HG03521 (cell line): ENCODE results near the gene CPM.

ENCODE experiments used
- ATAC-seq: cut with Tn5 transposase; IDR thresholded peaks from one replicate; pipeline ENCODE4 v1.9.1; 2021; ENCODE audit warnings: mild to moderate bottlenecking, moderate library complexity; ENCODE audit not compliant: unreplicated experiment

The CPM gene

DNA sequence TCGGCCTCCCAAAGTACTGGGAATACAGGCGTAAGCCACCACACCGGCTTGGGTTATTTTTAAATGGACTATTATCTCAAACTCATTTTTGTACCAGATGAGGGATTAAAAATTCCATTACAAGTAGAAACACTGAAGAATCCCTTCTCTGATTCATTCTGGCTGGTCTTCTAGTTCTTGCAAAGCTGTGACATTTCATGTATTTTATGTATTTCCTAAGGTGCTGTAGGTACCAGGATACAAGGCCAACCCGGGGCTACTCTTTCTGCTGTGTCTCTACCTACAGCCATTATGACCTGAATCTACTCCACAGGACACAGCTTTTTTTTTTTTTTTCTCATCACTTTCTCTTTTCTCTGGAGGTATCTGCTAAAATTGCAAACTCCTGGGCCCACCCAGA is 24.9 kb downstream of the CPM start:
- ATAC-seq, result no peak

DNA sequence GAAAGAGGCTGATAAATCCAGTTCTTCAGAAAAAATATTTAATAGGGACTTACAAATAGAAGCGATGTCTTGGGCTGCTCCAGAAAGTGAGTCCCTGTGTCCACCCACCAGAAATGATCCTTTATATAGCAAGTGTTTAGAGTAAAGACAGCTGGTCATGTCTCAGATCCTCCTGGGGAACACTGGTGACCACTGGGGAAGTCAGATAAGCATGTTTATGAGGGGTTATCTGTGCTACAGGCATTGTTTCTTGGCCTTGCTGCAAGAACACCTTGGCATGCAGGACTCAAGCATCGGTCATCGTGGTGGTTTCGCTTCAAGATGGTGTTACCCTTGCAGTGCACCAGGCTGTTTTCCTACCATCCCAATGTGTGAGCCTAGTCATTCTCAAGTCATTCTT is 27.2 kb downstream of the CPM start:
- ATAC-seq, result no peak

DNA sequence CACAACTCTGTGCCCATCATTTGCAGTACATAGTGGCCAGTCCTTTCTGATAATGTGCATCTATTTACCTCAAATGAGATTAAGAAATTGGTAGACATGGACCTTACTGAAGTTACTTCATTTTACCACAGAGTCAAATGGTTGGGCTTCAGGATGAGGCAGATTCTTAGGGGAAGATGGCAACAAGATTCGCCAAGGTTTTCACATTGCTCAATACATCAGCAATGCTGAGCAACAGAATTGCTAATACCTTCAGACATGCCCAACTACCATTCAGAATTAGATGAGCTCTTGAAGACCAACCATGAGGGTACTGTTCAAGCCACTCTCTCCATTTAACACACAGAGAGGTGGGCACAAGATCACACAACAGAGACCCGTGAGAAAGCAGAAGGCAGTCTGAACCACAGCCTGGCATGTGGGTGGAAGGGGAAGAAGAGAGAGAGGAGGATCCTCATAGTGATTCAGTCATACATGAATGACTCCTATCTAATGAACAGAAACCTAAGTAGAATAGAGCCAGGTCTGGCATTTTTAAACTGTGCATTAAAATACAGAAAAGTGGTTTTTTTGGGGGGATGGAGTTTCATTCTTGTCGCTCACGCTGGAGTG is 28.5 kb downstream of the CPM start:
- ATAC-seq, result no peak

DNA sequence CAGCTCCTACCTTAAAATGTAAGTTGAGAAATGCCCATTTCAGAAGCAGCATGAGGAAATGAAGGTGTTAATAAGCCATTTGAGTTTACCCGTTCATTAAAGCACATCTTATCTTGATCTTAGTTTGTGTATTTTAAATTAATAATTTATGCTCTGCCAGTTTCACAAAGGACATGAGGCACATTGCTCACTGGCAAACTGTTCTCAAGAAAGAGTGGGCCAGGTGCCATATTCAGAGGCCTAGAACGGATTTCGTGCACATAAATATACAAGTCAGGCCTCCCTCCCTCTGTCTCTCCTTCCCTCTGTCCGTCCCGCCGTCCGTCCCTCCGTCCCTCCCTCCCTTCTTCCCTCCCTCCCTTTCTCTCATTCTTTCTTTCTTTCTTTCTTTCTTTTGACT is 29.5 kb downstream of the CPM start:
- no peak for ATAC-seq

DNA sequence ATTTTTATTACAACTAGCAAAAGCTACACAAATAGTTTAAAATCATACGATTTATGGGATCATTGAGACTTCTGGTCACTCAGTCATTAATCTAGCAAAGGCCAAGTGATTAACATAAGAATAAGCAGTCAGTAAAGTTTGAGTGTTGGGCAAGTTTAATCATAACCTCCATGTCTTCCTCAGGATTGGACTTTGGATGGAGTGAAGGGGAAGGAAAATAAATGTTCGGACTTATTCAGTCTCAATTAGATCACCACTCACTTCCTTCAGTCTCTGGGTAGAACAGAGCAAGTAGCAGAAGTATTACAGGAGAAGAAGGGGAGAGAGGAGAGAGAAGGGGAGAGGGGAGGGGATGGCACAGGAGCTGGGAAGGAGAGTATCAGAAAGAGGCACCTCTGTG is 31.4 kb downstream of the CPM start:
- no peak for ATAC-seq

DNA sequence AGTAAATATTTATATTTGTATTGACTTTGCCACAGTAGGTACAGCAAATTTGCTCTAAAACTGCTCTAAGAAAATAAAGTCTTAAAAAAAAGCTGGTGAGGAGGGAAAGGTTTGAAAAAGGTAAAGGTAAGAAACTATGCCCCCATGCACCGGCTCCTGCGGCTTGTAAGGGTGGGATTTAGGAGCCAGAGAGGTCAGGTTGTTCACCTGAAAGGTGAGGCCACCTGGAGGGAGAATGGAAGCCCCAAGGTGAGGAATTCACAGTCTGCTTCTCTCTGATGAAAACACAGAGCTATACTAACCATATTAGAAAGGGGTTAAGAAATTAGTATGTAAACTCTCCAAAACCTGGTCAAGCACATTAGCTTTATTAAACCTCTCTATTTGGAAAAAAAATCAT is 31.8 kb downstream of the CPM start:
- ATAC-seq, result no peak

DNA sequence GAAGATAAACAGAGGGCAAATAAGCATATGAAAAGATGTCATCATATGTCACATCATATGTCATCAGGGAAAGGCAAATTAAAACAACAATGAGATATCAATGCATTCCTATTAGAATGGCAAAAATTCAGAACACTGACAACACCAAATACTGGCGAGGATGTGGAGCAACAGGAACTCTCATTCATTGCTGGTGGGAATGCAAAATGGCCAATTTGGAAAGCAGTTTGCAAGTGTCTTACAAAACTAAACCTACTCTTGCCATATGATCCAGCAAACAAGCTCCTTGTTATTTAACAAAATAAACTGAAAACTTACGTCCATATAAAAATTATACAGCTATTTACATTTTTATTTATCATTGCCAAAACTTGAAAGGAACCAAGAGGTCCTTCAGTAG is 32.7 kb downstream of the CPM start:
- no peak for ATAC-seq

DNA sequence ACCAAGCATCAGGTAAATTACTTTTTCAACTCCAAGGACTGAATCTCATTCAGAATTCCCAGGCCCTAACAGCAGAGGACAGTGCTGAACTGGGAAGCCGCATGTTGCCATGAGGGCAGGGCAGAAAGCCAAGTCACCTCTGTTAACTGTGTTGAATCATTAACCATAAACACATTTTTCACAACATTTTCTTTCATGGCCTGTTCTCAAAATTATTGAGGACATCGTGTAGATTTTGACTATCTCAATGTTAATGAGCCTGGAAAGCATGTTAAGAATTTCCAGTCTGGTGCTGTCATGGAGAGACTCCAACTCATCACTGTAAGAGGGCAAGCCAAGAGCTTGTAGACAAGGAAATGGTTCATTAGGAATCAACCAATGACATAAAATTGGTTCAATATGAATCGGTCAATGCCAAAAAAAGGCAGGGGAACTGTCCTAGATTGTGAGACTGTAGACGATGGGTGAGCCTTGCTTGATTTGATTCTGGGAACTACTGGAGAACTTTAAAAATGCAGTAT is 33.7 kb downstream of the CPM start:
- ATAC-seq, result no peak

DNA sequence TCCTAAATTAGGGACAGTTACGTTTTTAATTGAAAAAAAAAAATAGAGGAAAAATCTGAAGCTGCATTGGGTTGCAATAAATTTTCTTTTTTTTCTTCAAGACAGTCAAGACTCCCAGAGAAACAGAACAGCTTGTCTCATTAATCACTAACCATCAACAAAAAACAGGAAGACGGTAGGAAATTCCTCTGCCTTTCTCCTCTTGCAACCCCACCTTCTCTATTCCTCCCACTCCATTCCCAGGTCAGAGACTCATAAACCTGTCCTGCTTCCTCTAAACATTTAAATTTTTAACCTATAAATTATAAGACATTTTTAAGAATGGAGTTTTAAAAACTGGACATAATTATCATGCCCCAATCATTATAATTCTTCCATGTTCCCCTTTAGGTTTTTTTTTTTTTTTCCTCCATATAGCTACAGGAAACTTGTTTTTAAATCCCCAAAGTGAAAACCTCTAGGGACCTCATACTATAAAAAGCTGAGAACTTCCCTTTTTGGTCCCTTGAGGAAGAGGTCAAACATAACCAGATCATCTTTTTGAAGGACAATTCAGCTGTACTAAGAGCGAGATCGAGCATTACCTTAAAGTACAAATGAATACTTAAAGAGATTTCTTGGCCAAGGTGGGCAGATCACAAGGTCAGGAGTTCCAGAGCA is 36.0 kb downstream of the CPM start:
- no peak for ATAC-seq

DNA sequence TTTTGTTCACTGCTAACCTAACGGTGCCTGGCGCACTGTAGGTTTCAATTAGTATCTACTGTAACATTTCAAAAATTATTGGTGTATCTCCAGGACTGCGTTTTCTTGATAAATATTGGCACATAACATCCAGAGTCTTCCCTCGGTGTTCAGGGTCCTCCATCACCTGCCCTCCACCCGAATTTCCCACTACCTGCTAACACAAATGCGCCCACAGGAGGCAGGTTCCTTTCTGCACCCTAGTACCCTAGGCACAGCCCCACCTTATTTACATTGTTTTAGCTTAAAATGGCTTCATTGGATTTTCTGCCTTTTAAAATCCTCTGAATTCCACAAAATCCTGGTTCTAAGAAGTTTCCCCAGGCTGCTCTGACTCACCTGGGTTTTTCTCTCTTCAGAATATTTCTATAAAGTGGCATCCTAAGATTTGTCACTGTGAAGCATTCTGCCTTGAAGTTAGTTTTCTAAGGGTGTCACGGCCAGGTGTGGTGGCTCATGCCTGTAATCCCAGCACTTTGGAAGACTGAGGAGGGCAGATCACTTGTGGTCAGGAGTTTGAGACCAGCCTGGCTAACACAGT is 38.6 kb downstream of the CPM start:
- no peak for ATAC-seq

DNA sequence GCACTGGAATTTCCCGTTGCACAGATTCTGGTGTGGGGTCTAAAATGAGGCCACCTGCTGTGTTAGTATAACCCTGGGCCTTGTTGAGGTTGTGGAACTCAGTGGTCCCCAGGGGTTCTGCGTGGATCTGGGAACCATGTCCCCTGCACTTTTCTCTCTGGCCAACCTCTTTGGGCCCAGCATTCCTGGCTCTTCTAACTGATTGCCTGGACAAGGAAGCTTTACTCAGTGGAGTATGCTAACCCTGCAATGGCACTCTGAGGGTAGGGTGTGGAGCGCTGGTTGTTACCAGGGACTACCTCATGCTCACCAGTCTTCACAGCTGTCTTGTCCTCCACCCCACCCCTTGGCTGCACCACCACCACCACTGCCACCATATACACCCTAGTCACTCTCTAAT is 39.2 kb downstream of the CPM start:
- no peak for ATAC-seq

DNA sequence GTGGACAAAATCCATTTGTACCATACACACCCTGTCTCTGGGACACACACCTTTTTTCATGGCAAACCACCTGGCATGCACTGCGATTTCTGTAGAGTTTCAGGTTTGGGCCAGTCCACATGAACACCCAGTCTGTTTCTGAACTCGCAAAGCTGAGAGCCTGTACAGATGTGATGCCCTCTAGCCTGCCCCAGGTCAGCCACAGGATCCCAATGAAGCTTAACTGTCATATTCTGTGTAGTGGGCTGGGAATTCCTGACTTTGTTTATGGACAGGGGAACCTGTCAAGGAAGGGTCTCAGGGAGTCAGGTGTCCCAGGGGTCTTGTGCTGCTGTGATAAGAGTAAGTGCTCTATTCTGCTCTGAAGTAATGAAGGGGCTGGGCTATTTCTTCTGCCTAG is 39.8 kb downstream of the CPM start:
- ATAC-seq, result no peak

DNA sequence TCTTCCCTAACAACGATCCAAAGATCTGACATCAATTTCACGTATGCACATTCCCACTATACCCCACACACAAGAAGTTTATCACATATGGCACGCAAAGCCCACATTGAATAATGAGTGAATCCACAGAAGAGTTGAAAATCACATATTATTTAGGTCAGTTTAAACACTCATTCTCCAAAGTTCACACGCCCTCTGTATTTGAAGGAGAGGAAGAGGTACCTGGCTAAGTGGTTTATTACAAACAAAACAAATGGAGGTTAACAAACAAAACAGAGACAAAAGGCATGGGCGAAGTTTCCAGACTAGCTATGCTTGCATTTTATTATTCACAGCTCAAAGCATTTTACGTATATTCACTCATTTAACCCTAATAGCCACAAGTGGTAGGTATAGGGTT is 41.8 kb downstream of the CPM start:
- no peak for ATAC-seq

DNA sequence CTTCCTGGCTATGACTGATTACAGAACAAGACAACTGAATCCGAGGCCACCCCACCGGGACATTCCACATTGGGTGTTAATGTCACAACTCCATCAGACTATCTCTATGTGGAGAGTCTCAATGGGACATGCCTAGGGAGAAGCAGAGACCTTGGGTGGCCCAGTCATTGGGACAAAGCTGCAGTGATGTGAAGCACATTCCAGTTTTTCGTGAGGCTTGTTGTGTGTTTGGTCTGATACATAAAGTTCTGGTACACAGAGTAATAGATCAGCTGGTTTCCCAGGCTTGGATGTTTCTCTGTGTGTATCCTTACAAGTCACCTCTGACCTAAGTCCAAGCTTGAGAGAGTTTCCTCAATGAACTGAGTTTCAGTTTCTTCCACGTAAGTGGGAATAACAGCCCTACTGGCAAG is 42.3 kb downstream of the CPM start:
- ATAC-seq, result no peak

DNA sequence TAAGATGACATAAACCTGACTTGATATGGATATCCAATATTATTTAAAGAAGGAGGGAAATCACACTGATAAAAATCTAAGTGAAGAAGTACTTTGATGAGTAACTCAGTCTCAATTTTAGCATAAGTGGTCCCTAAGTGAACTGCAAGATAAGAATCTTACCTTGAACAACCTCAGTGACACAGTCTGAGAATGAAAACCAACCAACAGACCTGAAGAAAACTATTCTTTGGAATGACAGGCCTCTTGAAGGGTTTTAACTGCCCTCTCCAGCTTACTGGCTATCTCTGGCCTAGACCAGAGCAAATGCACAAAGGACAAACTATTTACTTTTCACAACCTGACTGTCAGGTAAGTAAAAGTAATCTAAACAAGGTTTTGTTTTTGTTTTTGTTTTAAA is 44.7 kb downstream of the CPM start:
- no peak for ATAC-seq

DNA sequence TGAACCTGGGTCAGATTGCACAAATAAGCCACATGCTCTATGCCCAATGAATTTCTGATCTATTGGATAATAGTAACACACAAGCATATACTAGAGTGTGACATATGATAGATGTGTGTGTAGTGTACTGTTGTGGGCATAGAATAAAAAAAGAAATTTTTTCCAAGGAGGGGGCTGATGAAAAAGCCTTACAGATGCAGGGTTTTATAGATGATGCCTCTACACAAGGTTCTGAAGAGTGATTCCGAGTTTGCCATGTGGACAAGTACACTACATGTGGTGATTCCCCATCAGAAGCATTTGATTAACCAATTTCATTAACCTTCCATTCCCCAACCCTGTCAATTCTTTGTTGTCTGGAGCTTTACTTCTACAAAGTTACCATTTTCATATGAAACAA is 45.3 kb downstream of the CPM start:
- ATAC-seq, result no peak

DNA sequence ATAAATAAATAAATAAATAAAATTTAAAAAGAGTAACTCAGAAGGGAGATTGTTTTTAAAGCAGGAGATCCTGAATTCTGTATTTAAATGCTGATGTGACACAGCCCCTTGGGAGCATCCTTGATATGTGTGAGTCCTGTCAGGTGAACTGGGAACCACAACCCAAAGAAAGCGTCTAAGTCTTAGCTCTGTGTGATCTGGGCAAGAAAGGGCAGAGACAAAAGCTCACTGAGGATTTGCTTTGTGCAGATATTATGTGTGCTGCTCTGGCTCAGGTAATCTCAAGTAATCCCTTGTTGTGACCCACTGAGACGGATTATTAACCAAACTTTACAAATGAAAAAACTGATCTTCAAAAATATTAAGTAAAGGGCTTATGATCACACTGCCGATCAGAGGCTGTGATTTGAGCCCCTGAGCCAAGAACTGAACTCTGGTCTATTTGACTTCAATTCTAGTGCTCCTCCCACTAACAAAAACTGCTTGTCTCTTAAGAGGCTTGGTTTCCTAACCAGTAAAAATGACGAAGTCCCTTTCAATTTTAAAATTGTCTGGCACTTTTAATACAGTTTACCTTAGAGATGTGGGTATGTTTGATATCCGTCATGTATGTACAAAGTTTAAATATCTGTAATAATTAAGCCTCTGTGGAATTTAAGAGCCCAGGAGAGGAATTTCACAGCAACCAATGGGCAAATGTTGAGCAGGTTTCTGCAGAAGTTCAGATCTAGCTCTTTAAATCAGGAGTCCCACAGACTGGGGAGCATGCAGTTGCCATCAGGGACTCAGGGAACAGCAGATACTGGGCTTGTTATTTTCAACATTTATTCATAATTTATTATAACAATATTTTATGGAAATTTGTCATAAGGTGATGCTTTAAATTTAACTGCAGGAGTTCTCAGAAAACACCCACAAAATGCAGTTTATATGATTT is 46.1 kb downstream of the CPM start:
- no peak for ATAC-seq

DNA sequence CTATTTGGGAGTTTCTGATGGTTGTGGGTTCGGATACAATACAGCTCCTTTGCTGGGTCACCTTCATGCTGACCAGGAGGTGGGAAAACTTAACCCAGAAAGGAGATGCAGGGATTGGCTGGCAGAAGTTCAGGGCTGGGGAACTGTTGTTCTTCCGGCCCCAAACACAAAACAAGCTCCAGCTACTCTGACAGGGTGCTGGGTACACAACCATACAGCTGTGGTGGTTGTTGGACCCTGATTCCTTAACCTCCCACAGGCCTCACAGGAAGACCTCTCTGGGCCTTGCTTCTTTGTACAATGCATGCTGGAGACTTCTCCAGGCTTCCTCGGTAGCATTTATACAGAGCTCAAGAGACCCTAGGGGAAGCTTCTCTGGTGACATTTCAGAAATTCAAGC is 47.6 kb downstream of the CPM start:
- ATAC-seq, result no peak

DNA sequence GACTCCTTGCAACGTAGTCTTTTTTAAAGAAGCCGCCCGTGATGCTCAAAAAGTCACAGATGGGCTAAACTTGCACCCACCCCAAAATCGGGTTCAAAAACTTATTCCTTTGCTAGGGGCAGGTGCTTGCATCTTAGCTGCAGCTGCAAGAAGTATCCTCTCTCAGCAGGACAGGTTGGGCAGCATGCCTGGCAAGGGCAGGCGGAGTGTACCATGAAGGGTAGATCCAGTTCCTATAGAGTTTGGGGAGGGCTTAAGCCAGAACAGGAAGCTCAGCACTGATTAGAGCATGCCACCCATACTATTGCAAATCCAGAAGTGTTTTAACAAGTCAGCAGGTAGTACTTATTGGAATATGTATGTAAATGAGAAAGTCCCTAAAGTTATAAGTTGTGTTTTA is 48.7 kb downstream of the CPM start:
- no peak for ATAC-seq

DNA sequence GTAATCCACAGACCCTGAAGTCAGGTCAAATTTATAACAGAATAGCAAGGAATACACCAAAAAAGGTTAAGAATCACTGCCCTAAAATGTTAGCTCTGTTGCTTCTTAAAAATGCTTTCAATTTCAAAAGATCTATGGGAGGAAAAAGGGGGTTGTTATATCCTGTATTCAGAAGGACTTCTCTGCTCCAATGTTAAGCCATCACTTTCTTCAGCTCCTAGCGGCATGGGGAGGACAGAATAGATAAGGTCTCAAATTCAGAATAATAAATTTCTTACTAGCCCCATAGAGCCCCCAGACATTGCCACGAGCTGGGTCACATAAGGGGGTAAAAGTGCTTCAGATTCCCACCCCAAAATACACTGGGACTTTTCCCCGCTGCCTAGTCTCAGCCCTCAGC is 49.8 kb downstream of the CPM start:
- no peak for ATAC-seq

DNA sequence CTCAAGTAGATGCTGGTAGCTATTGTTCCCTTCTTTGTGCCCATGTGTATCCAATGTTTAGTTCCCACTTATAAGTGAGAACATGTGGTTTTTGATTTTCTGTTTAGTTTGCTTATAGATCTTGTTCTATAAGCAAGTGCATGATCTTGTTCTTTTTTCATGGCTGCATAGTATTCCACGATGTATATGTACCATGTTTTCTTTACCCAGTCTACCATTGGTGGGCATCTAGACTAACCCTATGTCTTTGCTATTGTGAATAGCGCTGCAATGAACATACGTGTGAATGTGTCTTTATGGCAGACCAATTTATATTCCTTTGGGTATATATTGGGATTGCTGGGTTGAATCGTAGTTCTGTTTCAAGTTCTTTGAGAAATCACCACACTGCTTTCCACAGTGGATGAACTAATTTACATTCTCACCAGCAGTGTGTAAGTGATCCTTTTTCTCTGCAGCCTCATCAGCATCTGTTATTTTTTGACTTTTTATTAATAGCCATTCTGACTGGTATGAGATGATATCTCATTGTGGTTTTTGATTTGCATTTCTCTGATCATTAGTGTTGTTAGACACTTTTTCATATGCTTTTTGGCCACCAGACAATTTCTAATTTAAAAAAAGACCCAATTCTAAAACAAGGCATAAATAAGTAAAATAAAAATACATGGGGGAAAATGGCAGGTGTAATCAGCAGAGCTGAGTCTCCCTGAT is 50.6 kb downstream of the CPM start:
- ATAC-seq, result no peak
